ENCODE results near the gene ARL16.
A peak's percentile ranks its signal among the peaks of the same experiment; 100 is the strongest.

The ARL16 gene

DNA sequence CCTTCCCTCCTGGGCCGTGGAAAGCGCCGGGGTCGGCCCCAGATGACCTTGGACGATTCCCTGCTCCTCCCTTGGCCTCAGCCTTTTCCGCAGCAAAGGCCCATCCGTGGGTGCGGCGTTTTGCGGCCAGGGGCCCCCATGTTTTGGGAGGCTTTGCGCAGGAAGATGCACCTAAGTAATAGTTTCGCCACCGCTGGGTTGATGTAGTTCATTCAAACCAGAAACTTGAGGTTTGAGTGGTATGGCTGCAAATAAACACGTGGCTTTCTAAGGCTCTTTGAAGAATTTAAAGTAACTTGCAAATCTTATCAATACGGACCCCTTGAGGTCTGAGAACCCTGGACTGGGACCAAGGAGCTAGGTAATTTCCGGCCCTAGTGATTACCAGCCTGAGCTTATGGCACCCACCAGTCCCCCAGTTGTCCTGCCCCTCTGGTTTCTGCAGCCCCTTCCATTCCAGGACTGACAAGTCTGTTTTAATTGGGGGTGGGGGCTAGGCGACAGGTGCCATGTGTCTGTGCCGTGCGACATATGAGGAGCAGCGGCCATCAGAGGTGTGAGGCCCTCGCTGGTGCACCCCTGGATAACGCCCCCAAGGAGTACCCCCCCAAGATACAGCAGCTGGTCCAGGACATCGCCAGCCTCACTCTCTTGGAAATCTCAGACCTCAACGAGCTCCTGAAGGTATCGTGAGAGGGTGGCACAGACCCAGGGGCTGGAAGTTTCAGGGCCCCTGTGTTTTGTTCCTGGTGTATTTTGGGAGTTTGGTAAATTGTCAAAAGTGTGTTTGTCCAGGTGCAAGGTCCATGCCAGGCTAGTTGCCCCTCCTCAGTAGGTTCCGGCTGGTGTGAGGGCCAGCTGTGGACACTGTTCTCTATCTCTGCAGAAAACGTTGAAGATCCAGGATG lies 20.4 kb upstream of the ARL16 start:
- Mint-ChIP-seq H3K4me1 (peaks cover 40% of the 10 kb centered on the region), H3K9me3 (no peaks in the 10 kb centered on the region), H3K36me3 (peaks cover 38% of the 10 kb centered on the region), H3K4me3 (peak overlapping the region; percentile 87), H3K27ac (peak overlapping the region; percentile 93), H3K27me3 (no peaks in the 10 kb centered on the region)
- ATAC-seq, result no peak

DNA sequence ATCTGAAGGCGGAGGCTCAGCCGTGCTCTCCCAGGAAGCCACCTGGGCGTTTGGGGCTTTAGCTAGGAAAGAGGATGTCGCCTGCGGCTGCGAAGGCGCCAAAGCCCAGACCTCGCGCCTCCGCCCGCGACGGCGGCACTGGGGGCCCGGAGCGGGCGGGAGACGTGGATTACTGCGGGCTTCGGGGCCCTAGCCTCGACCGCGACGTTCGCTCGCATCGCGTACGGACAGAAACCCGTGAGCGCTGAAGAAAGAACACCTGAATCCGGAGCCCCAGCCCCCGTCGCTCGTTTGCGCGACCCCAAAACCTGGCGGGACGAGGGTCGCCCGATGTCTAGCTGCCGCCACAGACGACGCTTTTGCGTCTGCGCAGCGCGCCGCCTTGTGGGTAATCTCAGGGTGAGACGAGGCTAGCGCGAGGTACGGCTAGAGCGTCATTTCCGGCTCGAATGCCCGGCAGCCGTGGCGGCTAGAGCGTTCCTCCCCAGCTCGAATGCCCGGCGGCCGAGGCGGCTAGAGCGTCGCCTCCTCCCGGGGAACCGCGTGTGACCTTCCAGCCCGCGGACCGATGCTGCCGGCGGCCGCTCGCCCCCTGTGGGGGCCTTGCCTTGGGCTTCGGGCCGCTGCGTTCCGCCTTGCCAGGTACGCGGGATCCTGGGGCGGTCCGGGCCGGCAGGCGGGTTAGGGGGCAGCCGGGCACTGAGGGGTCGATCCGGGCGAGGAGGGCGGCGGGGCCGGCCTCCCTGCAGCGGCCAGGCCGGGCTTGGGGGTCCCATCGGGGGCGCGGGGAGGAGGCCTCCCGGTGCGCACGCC lies 19.5 kb upstream of the ARL16 start, which contains the start of gene MRPL12:
TSS of gene MRPL12 (plus strand) at position 434 of the 813 bp plus-strand sequence. CDS start at position 569, 135 bp downstream.
- peaks cover 44% of the 10 kb centered on the region for H3K36me3 Mint-ChIP-seq
- H3K9me3 Mint-ChIP-seq, result no peaks in the 10 kb centered on the region
- ATAC-seq, result peak; percentile 95
- H3K27me3 Mint-ChIP-seq, result no peaks in the 10 kb centered on the region
- H3K4me3 Mint-ChIP-seq, result peak within 1 kb of the TSS; percentile 87
- peak within 1 kb of the TSS; percentile 93 for H3K27ac Mint-ChIP-seq
- H3K4me1 Mint-ChIP-seq, result peaks cover 40% of the 10 kb centered on the region

GRCh38 chr17:81701288-81702071 lies 17.9 kb upstream of the ARL16 start:
- Mint-ChIP-seq H3K9me3 (no peaks in the 10 kb centered on the region), H3K4me1 (peaks cover 40% of the 10 kb centered on the region), H3K36me3 (peaks cover 49% of the 10 kb centered on the region), H3K27ac (peak overlapping the region; percentile 93), H3K4me3 (peak overlapping the region; percentile 87), H3K27me3 (no peaks in the 10 kb centered on the region)
- ATAC-seq, result no peak

DNA sequence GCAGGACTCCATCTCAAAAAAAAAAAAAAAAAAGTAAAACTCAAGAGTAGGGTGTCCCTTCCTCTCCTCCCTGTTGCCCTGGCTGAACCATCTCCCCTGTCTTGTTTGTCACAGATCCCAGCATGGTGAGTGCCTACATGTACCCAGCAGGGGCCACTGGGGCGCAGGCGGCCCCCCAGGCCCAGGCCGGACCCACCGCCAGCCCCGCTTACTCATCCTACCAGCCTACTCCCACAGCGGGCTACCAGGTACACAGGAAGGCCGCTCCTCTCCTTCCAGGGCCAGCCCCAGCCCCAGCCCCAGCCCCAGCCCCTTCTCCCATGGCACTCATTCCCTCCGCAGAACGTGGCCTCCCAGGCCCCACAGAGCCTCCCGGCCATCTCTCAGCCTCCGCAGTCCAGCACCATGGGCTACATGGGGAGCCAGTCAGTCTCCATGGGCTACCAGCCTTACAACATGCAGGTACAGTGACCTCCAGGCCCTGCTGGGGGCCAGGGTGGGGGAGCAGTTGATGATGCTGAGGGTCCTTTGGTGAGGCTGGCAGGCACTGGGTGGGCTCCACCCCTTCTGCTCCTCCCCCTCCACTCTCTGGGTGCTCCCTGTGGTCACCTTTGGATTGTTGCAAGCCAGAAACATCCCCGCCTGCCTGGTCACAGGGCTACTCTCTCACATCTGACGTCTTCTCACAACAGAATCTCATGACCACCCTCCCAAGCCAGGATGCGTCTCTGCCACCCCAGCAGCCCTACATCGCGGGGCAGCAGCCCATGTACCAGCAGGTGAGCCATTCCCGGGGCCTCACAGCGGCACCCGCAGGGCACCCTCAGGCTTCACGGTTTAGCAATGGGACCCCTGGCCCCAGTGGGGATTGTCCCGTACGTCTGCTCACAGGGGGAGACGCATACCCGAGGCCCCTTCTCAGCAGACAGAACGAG lies 17.0 kb upstream of the ARL16 start:
- Mint-ChIP-seq H3K4me1 (peaks cover 40% of the 10 kb centered on the region), H3K4me3 (no peak overlapping the region), H3K27ac (peak overlapping the region; percentile 93), H3K36me3 (peaks cover 49% of the 10 kb centered on the region), H3K9me3 (no peaks in the 10 kb centered on the region), H3K27me3 (no peaks in the 10 kb centered on the region)
- no peak for ATAC-seq

GRCh38 chr17:81697261-81698044 lies 13.9 kb upstream of the ARL16 start:
- H3K27ac Mint-ChIP-seq, result no peak overlapping the region
- no peak overlapping the region for H3K4me3 Mint-ChIP-seq
- H3K9me3 Mint-ChIP-seq, result no peaks in the 10 kb centered on the region
- ATAC-seq, result no peak
- H3K4me1 Mint-ChIP-seq, result peaks cover 20% of the 10 kb centered on the region
- H3K27me3 Mint-ChIP-seq, result no peaks in the 10 kb centered on the region
- peaks cover 43% of the 10 kb centered on the region for H3K36me3 Mint-ChIP-seq

DNA sequence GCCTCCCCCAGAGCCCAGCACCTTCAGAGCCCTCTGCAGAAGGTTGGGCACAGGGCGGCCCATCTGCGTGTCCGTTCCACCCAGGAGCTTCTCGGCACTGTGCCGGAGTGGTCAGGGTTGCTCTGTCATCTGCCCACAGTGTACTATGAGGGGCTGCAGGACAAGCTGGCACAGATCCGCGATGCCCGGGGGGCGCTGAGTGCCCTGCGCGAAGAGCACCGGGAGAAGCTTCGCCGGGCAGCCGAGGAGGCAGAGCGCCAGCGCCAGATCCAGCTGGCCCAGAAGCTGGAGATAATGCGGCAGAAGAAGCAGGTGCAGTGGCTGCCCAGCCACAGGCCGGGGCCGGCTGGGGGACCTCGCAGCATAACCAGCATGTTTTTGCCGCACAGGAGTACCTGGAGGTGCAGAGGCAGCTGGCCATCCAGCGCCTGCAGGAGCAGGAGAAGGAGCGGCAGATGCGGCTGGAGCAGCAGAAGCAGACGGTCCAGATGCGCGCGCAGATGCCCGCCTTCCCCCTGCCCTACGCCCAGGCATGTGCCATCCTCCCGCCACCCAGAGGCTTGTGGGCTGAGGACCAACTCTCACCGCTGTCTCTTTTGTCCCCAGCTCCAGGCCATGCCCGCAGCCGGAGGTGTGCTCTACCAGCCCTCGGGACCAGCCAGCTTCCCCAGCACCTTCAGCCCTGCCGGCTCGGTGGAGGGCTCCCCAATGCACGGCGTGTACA lies 12.8 kb upstream of the ARL16 start:
- no peak for ATAC-seq
- peaks cover 9% of the 10 kb centered on the region for H3K4me1 Mint-ChIP-seq
- peaks cover 49% of the 10 kb centered on the region for H3K36me3 Mint-ChIP-seq
- no peaks in the 10 kb centered on the region for H3K9me3 Mint-ChIP-seq
- H3K27me3 Mint-ChIP-seq, result no peaks in the 10 kb centered on the region
- no peak overlapping the region for H3K4me3 Mint-ChIP-seq
- H3K27ac Mint-ChIP-seq, result no peak overlapping the region

DNA sequence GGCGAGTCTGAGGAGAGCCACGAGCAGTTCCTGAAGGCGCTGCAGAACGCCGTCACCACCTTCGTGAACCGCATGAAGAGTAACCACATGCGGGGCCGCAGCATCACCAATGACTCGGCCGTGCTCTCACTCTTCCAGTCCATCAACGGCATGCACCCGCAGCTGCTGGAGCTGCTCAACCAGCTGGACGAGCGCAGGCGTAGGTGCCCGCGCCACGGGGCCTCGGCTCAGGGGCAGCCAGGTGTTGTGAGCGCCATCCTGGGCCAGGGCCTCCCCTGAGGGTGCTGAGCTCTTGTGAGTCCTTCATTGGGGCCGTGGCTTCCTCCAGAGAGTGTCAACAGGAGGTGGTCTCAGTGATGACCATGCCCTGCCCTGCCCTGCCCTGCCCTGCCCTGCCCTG lies 12.2 kb upstream of the ARL16 start:
- Mint-ChIP-seq H3K36me3 (peaks cover 50% of the 10 kb centered on the region), H3K4me1 (peaks cover 3% of the 10 kb centered on the region), H3K9me3 (no peaks in the 10 kb centered on the region), H3K27me3 (no peaks in the 10 kb centered on the region), H3K4me3 (no peak overlapping the region), H3K27ac (no peak overlapping the region)
- ATAC-seq, result no peak

GRCh38 chr17:81695211-81695610 lies 11.6 kb upstream of the ARL16 start:
- Mint-ChIP-seq H3K4me1 (peaks cover under 1% of the 10 kb centered on the region), H3K27ac (no peak overlapping the region), H3K4me3 (no peak overlapping the region), H3K27me3 (no peaks in the 10 kb centered on the region), H3K36me3 (peaks cover 49% of the 10 kb centered on the region), H3K9me3 (no peaks in the 10 kb centered on the region)
- no peak for ATAC-seq

DNA sequence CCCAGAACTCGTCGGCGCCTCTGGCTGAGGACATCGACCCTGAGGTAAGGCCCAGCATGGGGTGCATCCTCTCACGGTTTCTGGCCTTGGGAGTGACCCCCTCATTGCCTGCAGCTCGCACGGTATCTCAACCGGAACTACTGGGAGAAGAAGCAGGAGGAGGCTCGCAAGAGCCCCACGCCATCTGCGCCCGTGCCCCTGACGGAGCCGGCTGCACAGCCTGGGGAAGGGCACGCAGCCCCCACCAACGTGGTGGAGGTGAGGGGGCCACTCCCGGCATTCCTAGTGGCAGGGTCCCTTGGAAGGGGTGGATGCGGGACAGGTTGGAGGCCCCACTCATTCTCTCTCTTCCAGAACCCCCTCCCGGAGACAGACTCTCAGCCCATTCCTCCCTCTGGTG lies 11.2 kb upstream of the ARL16 start:
- ATAC-seq, result no peak
- H3K27me3 Mint-ChIP-seq, result no peaks in the 10 kb centered on the region
- H3K4me3 Mint-ChIP-seq, result no peak overlapping the region
- no peaks in the 10 kb centered on the region for H3K9me3 Mint-ChIP-seq
- peaks cover 53% of the 10 kb centered on the region for H3K36me3 Mint-ChIP-seq
- H3K4me1 Mint-ChIP-seq, result peaks cover 4% of the 10 kb centered on the region
- no peak overlapping the region for H3K27ac Mint-ChIP-seq

DNA sequence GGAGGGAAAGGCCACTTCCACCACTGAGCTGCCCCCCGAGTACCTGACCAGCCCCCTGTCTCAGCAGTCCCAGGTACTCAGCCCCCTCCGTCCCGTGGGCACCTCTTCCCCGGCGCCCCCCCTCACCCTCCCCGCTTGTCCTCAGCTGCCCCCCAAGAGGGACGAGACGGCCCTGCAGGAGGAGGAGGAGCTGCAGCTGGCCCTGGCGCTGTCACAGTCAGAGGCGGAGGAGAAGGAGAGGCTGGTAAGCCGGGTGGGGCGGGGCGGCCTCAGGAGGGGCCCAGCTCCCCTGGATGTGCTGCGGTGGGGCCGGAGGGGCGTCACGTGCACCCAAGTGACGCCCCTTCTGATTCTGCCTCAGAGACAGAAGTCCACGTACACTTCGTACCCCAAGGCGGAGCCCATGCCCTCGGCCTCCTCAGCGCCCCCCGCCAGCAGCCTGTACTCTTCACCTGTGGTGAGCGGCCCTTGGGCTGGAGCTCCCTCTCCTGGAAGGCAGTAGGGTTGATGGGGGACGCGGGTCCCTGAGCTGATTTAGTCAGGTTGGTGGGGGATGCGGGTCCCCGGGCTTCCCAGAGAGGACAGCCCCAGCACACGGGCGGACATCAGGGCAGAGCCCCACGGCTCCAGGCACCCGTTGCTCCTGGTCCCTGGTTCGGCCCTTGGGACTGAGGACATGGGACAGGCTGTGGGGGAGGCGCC lies 10.1 kb upstream of the ARL16 start:
- H3K27me3 Mint-ChIP-seq, result no peaks in the 10 kb centered on the region
- H3K4me1 Mint-ChIP-seq, result peaks cover 15% of the 10 kb centered on the region
- no peak overlapping the region for H3K27ac Mint-ChIP-seq
- H3K4me3 Mint-ChIP-seq, result no peak overlapping the region
- ATAC-seq, result no peak
- H3K9me3 Mint-ChIP-seq, result no peaks in the 10 kb centered on the region
- peaks cover 63% of the 10 kb centered on the region for H3K36me3 Mint-ChIP-seq

- peaks cover 28% of the 10 kb centered on the region for H3K4me1 Mint-ChIP-seq
- H3K27ac Mint-ChIP-seq, result no peak overlapping the region
- H3K9me3 Mint-ChIP-seq, result no peaks in the 10 kb centered on the region
- no peak overlapping the region for H3K4me3 Mint-ChIP-seq
- no peak for ATAC-seq
- H3K36me3 Mint-ChIP-seq, result peaks cover 58% of the 10 kb centered on the region
- no peaks in the 10 kb centered on the region for H3K27me3 Mint-ChIP-seq
These were observed 8.0 kb upstream of the ARL16 start for GRCh38 chr17:81691608-81692007.

GRCh38 chr17:81691196-81691595 lies 7.6 kb upstream of the ARL16 start:
- no peaks in the 10 kb centered on the region for H3K27me3 Mint-ChIP-seq
- no peak overlapping the region for H3K27ac Mint-ChIP-seq
- no peak overlapping the region for H3K4me3 Mint-ChIP-seq
- peaks cover 31% of the 10 kb centered on the region for H3K4me1 Mint-ChIP-seq
- no peaks in the 10 kb centered on the region for H3K9me3 Mint-ChIP-seq
- no peak for ATAC-seq
- peaks cover 58% of the 10 kb centered on the region for H3K36me3 Mint-ChIP-seq

Data from stimulated activated memory B cell treated with anti-CD40 and anti-IgM and Interleukin-4, amounts not matched to agents 10 μg/mL and 1 μg/mL and 100 μg/mL, for 72 hours (primary cell).